ENCODE results near the gene BSDC1.

The BSDC1 gene

DNA sequence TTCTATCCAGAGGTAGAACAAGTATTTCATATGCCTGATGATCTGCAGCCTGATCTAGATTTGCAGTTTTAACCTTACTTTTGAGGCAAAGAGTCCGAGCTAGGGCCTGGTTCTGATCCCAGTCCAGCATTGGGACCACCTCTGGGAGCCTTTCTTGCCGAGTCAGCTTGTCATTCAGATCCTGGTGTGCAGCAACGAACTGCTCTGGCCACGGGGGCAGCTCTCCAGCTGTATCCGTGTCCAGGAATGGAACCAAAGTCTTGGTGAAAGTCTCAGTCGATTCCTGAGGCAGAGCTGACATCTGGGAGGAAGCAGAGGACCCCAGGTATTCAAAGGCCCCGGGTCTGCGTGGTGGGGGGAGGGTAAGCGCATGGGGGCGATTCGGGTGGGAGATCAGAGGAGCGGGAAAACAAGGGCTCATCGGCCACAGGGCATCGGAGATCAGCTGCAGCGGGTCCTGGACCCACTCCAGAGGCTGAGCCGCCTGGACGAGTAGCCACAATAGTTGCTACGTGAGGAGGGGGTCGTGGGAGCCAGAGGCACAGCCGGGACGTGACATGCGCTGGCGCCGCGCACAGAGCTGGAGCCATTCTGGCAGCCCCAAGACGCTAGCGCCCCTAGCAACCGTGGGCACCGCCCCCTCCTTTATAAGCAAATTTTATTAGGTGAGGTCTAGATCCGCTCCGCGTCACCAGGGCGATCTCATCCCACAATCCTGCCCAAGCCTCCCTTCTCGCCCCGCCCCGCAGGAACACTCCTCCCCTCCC, 32.4 kb upstream of the BSDC1 start:
- Histone ChIP-seq H3K27ac (ENCODE audit: insufficient read depth in 1 of 2, low read depth in 1 of 2, low read length in 2 of 2, poor library complexity in 1 of 2, severe bottlenecking in 2 of 2) (no peak overlapping the region), H3K4me1 (ENCODE audit: control extremely low read depth in 1 of 4, control insufficient read depth in 4 of 4, insufficient read depth in 4 of 4, low read length in 3 of 4) (peaks cover 0 to 7% (median 2%) of the 10 kb centered on the region in 4 experiments), H3K9me3 (ENCODE audit: control extremely low read depth in 1 of 5, control insufficient read depth in 4 of 5, insufficient read depth in 2 of 5, low read depth in 1 of 5, low read length in 4 of 5) (no peaks in the 10 kb centered on the region), H3K36me3 (ENCODE audit: control insufficient read depth in 4 of 4, insufficient read depth in 4 of 4, low read length in 3 of 4) (no peaks in the 10 kb centered on the region), H3K27me3 (replicated peaks in 2 of 5; ENCODE audit: control insufficient read depth in 4 of 5, insufficient read depth in 5 of 5, low read length in 4 of 5) (peaks cover 0 to 46% (median 29%) of the 10 kb centered on the region in 5 experiments), H3K4me3 (ENCODE audit: control insufficient read depth in 1 of 7, extremely low read depth in 1 of 7, insufficient read depth in 4 of 7, low read depth in 2 of 7, low read length in 6 of 7) (peak overlapping the region in 2 of 7 experiments; percentile 26 to 64)
- 7% methylated on average over 26 of the region's 36 CpGs for WGBS (ENCODE audit: insufficient coverage)
- ChIA-PET POLR2A (interaction anchor here (0.6 to 0.8 kb wide), 2 partner anchors 90 to 91 kb away, joined by 3 read pairs; partner anchors contain the start of gene MARCKSL1), CTCF (interaction anchor here (0.9 to 2.4 kb wide), 2 partner anchors 16 to 25 kb away, joined by 3 to 6 read pairs; no protein-coding TSS in a partner anchor)
- DNase-seq = peak; percentile 5 to 38 (median 19)

DNA sequence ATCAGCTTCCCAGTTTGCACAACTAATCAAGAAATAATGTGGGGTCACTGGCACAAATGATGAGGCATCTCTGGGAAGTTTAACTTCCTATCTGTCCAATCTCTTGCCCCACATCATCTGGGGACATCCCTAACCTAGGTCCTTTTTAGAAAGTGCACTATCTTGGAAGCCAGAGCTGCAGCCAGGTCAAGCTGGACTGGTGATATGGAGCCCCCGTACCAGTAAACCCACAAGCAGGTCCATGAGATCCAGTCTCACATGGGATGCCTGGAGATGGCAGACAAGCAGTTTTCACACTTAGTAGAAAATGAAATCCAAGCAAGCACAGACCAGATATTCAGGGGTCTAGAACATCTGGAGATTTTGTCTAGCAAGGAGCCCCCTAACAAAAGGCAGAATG, 27.5 kb upstream of the BSDC1 start:
- DNase-seq = no peak
- ChIA-PET POLR2A (interaction anchor here (1.3 kb wide), 1 partner anchor 9 kb away, joined by 3 read pairs; no protein-coding TSS in a partner anchor), CTCF (interaction anchor here (2.1 kb wide), 1 partner anchor 20 kb away, joined by 8 read pairs; no protein-coding TSS in a partner anchor)
- WGBS (ENCODE audit: insufficient coverage) = 100% methylated on average over 1 of the region's 1 CpG
- no peak overlapping the region for H3K4me3 ChIP-seq (ENCODE audit: control insufficient read depth in 1 of 7, extremely low read depth in 1 of 7, insufficient read depth in 4 of 7, low read depth in 2 of 7, low read length in 6 of 7)
- H3K27ac ChIP-seq (ENCODE audit: insufficient read depth in 1 of 2, low read depth in 1 of 2, low read length in 2 of 2, poor library complexity in 1 of 2, severe bottlenecking in 2 of 2) = no peak overlapping the region
- peaks cover 0 to 19% (median 1%) of the 10 kb centered on the region in 5 experiments for H3K9me3 ChIP-seq (ENCODE audit: control extremely low read depth in 1 of 5, control insufficient read depth in 4 of 5, insufficient read depth in 2 of 5, low read depth in 1 of 5, low read length in 4 of 5)
- peaks cover 0 to 4% (median 1%) of the 10 kb centered on the region in 4 experiments for H3K4me1 ChIP-seq (ENCODE audit: control extremely low read depth in 1 of 4, control insufficient read depth in 4 of 4, insufficient read depth in 4 of 4, low read length in 3 of 4)
- no peaks in the 10 kb centered on the region for H3K36me3 ChIP-seq (ENCODE audit: control insufficient read depth in 4 of 4, insufficient read depth in 4 of 4, low read length in 3 of 4)
- H3K27me3 ChIP-seq (replicated peaks in 2 of 5; ENCODE audit: control insufficient read depth in 4 of 5, insufficient read depth in 5 of 5, low read length in 4 of 5) = peaks cover 0 to 25% (median 14%) of the 10 kb centered on the region in 5 experiments

- peaks cover 0 to 6% (median 0%) of the 10 kb centered on the region in 5 experiments for H3K27me3 ChIP-seq (replicated peaks in 2 of 5; ENCODE audit: control insufficient read depth in 4 of 5, insufficient read depth in 5 of 5, low read length in 4 of 5)
- WGBS (ENCODE audit: insufficient coverage) = 96% methylated on average over 6 of the region's 8 CpGs
- ChIA-PET CTCF (interaction anchor here (0.6 to 2.9 kb wide), 3 partner anchors 13 to 140 kb away, joined by 3 to 9 read pairs (median 3); no protein-coding TSS in a partner anchor), POLR2A (no interaction called here)
- no peak overlapping the region for H3K27ac ChIP-seq (ENCODE audit: insufficient read depth in 1 of 2, low read depth in 1 of 2, low read length in 2 of 2, poor library complexity in 1 of 2, severe bottlenecking in 2 of 2)
- H3K36me3 ChIP-seq (ENCODE audit: control insufficient read depth in 4 of 4, insufficient read depth in 4 of 4, low read length in 3 of 4) = no peaks in the 10 kb centered on the region
- no peak for DNase-seq
- H3K4me1 ChIP-seq (ENCODE audit: control extremely low read depth in 1 of 4, control insufficient read depth in 4 of 4, insufficient read depth in 4 of 4, low read length in 3 of 4) = no peaks in the 10 kb centered on the region
- peaks cover 3 to 32% (median 11%) of the 10 kb centered on the region in 5 experiments for H3K9me3 ChIP-seq (ENCODE audit: control extremely low read depth in 1 of 5, control insufficient read depth in 4 of 5, insufficient read depth in 2 of 5, low read depth in 1 of 5, low read length in 4 of 5)
- no peak overlapping the region for H3K4me3 ChIP-seq (ENCODE audit: control insufficient read depth in 1 of 7, extremely low read depth in 1 of 7, insufficient read depth in 4 of 7, low read depth in 2 of 7, low read length in 6 of 7)
Measured at GRCh38 chr1:32414186-32414886, 20.1 kb upstream of the BSDC1 start.

DNA sequence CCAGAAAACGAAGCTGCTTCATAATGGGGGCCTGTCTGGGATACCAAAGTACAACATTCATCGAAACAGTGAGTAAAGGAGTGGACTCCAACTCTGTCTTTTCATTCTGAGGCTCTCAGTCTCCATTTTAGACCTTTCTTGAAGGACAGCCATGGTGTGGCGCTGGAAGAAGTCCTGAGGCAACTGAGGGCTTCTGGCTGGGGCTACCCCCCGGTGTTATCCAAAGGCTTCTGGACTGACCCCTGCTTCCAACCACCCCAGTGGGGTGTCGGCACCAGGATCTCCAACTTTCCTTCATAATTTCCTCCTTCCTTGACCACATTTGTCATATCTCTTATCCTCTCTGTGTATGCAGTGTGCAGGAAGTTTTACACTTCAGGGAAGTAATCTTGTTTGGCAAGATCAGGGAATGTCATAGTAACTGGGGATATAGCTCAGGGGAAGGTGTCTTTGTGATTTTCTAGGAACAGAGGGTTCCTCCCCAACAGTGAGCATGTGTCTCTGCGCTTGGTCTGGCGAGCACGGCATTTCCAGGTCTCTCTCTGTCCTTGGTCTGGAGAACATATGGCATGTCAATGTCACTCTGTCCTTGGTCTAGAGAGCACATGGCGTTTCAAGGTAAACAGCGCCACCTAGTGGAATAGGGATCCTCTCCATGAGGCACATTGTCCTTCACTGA, 19.4 kb upstream of the BSDC1 start:
- CTCF ChIA-PET = interaction anchor here (0.6 to 2.9 kb wide), 5 partner anchors 9 to 55 kb away, joined by 3 to 9 read pairs (median 3); partner anchors contain the start of gene BSDC1
- H3K36me3 ChIP-seq (ENCODE audit: control insufficient read depth in 4 of 4, insufficient read depth in 4 of 4, low read length in 3 of 4) = no peaks in the 10 kb centered on the region
- no peak overlapping the region for H3K27ac ChIP-seq (ENCODE audit: insufficient read depth in 1 of 2, low read depth in 1 of 2, low read length in 2 of 2, poor library complexity in 1 of 2, severe bottlenecking in 2 of 2)
- no peak overlapping the region for H3K4me3 ChIP-seq (ENCODE audit: control insufficient read depth in 1 of 7, extremely low read depth in 1 of 7, insufficient read depth in 4 of 7, low read depth in 2 of 7, low read length in 6 of 7)
- peaks cover 3 to 32% (median 11%) of the 10 kb centered on the region in 5 experiments for H3K9me3 ChIP-seq (ENCODE audit: control extremely low read depth in 1 of 5, control insufficient read depth in 4 of 5, insufficient read depth in 2 of 5, low read depth in 1 of 5, low read length in 4 of 5)
- peak in 2 of 3 donors; percentile 61 to 72 for DNase-seq
- 84% methylated on average over 9 of the region's 10 CpGs for whole genome bisulfite sequencing (ENCODE audit: insufficient coverage)
- no peaks in the 10 kb centered on the region for H3K4me1 ChIP-seq (ENCODE audit: control extremely low read depth in 1 of 4, control insufficient read depth in 4 of 4, insufficient read depth in 4 of 4, low read length in 3 of 4)
- peaks cover 0 to 6% (median 0%) of the 10 kb centered on the region in 5 experiments for H3K27me3 ChIP-seq (replicated peaks in 2 of 5; ENCODE audit: control insufficient read depth in 4 of 5, insufficient read depth in 5 of 5, low read length in 4 of 5)
- POLR2A ChIA-PET = no interaction called here

GRCh38 chr1:32411261-32411660, 17.0 kb upstream of the BSDC1 start:
- DNase-seq = no peak
- no peaks in the 10 kb centered on the region for H3K4me1 ChIP-seq (ENCODE audit: control extremely low read depth in 1 of 4, control insufficient read depth in 4 of 4, insufficient read depth in 4 of 4, low read length in 3 of 4)
- H3K27me3 ChIP-seq (replicated peaks in 2 of 5; ENCODE audit: control insufficient read depth in 4 of 5, insufficient read depth in 5 of 5, low read length in 4 of 5) = peaks cover 0 to 6% (median 0%) of the 10 kb centered on the region in 5 experiments
- H3K4me3 ChIP-seq (ENCODE audit: control insufficient read depth in 1 of 7, extremely low read depth in 1 of 7, insufficient read depth in 4 of 7, low read depth in 2 of 7, low read length in 6 of 7) = no peak overlapping the region
- H3K9me3 ChIP-seq (ENCODE audit: control extremely low read depth in 1 of 5, control insufficient read depth in 4 of 5, insufficient read depth in 2 of 5, low read depth in 1 of 5, low read length in 4 of 5) = peaks cover 1 to 19% (median 11%) of the 10 kb centered on the region in 5 experiments
- no peak overlapping the region for H3K27ac ChIP-seq (ENCODE audit: insufficient read depth in 1 of 2, low read depth in 1 of 2, low read length in 2 of 2, poor library complexity in 1 of 2, severe bottlenecking in 2 of 2)
- ChIA-PET CTCF (interaction anchor here (1.1 to 1.7 kb wide), 3 partner anchors 10 to 464 kb away, joined by 3 to 16 read pairs (median 4); no protein-coding TSS in a partner anchor), POLR2A (no interaction called here)
- no peaks in the 10 kb centered on the region for H3K36me3 ChIP-seq (ENCODE audit: control insufficient read depth in 4 of 4, insufficient read depth in 4 of 4, low read length in 3 of 4)

DNA sequence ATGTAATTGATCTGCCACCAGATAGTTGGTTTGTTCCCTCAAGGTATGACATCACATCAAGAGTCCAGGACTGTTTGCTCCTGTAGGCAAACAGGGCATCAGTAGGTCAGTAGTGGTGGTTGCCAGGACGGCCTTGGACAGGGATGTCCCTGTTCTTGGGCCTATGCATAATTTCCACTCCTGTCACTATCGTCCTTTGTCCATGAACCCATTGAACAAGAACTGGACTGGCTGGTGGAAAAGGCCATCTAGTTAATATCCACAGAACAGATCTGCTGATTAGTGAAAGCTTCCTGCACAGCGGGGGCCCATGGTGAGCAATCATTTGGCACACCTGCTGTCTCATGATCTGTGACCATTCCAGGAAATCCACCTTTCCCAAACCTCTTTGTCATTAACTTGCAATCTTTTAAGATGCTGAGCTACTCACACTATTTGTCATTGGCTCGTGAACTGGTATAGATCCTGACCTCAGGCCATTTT, 12.4 kb upstream of the BSDC1 start:
- DNase-seq = no peak
- no peaks in the 10 kb centered on the region for H3K4me1 ChIP-seq (ENCODE audit: control extremely low read depth in 1 of 4, control insufficient read depth in 4 of 4, insufficient read depth in 4 of 4, low read length in 3 of 4)
- ChIA-PET CTCF (interaction anchor here (0.7 kb wide), 2 partner anchors 92 to 379 kb away, joined by 3 read pairs; no protein-coding TSS in a partner anchor), POLR2A (no interaction called here)
- no peak overlapping the region for H3K4me3 ChIP-seq (ENCODE audit: control insufficient read depth in 1 of 7, extremely low read depth in 1 of 7, insufficient read depth in 4 of 7, low read depth in 2 of 7, low read length in 6 of 7)
- H3K27me3 ChIP-seq (replicated peaks in 2 of 5; ENCODE audit: control insufficient read depth in 4 of 5, insufficient read depth in 5 of 5, low read length in 4 of 5) = peaks cover 0 to 4% (median 0%) of the 10 kb centered on the region in 5 experiments
- no peaks in the 10 kb centered on the region for H3K36me3 ChIP-seq (ENCODE audit: control insufficient read depth in 4 of 4, insufficient read depth in 4 of 4, low read length in 3 of 4)
- H3K9me3 ChIP-seq (ENCODE audit: control extremely low read depth in 1 of 5, control insufficient read depth in 4 of 5, insufficient read depth in 2 of 5, low read depth in 1 of 5, low read length in 4 of 5) = no peaks in the 10 kb centered on the region
- H3K27ac ChIP-seq (ENCODE audit: insufficient read depth in 1 of 2, low read depth in 1 of 2, low read length in 2 of 2, poor library complexity in 1 of 2, severe bottlenecking in 2 of 2) = no peak overlapping the region
- WGBS (ENCODE audit: insufficient coverage) = 90% methylated on average over 3 of the region's 4 CpGs

Data from common myeloid progenitor, CD34-positive (primary cell).